Measurements from ENCODE around the gene PPP1R8. TPM values are rescaled to one million over a fixed set of nuclear protein-coding genes. Genes with fewer than 3 reads are reported as not detected.

PPP1R8 gene
- total and polyA plus RNA-seq, 2 of the 8 experiments (the other 6 are each of a cell fraction or from before 2014, with no cell fraction given) = 33.4 to 51.8 TPM

DNA sequence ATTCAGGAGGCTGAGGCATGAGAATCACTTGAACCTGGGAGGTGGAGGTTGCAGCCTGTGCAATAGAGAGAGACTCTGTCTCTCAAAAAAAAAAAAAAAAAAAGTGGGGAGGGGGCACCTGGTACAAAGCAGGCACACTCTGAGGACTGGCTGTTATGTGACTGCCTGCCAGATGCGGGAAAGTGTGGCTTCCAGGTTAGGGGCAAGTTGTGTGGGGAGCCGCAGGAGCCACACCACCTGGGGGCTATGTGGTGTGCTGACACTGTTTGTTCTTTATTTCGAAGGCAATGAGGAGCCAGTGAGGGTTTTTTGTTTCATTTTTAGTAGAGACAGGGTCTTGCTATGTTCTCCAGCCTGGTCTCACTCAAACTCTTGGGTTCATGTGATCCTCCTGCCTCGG lies 47.5 kb downstream of the PPP1R8 start:
- no peak overlapping the region for H2BK5ac ChIP-seq (ENCODE audit: low read depth, low read length)
- peaks cover 3% of the 10 kb centered on the region; the same call in 1 of the 2 replicates for H3K23me2 ChIP-seq (ENCODE audit: low read depth, low read length)
- no peaks in the 10 kb centered on the region for H4K20me1 ChIP-seq (replicated peaks in 1 of 2; ENCODE audit: control insufficient read depth in 1 of 2, insufficient read depth in 2 of 2, low read length in 2 of 2)
- H3K4me2 ChIP-seq (ENCODE audit: insufficient read depth in 1 of 2, low read depth in 2 of 2, low read length in 2 of 2) = no peak overlapping the region
- TF ChIP-seq GABPA (IDR thresholded peaks at IDR 0.05; ENCODE audit: borderline replicate concordance, insufficient read depth, low read length) (no peak), CBX5 (IDR thresholded peaks at IDR 0.05; ENCODE audit: low read depth, low read length) (no peak), ZNF274 (IDR thresholded peaks at IDR 0.05; ENCODE audit: borderline replicate concordance, extremely low read depth, low read length) (no peak), CBX8 (IDR thresholded peaks at IDR 0.05; ENCODE audit: borderline replicate concordance, low read depth, low read length) (no peak), NRF1 (IDR thresholded peaks at IDR 0.05; ENCODE audit: low read depth, low read length) (no peak), KDM5A (IDR thresholded peaks at IDR 0.05; ENCODE audit: low read length) (no peak), POU5F1 (IDR thresholded peaks at IDR 0.05; ENCODE audit: low read depth, low read length) (no peak), HDAC6 (IDR thresholded peaks at IDR 0.05; ENCODE audit: low read depth, low read length) (no peak)
- TF ChIP-seq, protein P1, sequence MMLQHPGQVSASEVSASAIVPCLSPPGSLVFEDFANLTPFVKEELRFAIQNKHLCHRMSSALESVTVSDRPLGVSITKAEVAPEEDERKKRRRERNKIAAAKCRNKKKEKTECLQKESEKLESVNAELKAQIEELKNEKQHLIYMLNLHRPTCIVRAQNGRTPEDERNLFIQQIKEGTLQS (IDR thresholded peaks at IDR 0.05; ENCODE audit: insufficient read depth, low read depth, low read length) = no peak
- TF ChIP-seq, protein P2, sequence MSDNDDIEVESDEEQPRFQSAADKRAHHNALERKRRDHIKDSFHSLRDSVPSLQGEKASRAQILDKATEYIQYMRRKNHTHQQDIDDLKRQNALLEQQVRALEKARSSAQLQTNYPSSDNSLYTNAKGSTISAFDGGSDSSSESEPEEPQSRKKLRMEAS (IDR thresholded peaks at IDR 0.05) = no peak
- no peaks in the 10 kb centered on the region for H3K79me1 ChIP-seq (ENCODE audit: low read depth, low read length)
- no peak overlapping the region for H3K4me3 ChIP-seq (ENCODE audit: extremely low read depth in 1 of 4, insufficient read depth in 2 of 4, low read depth in 3 of 4, low read length in 4 of 4)
- H4K5ac ChIP-seq (ENCODE audit: insufficient read length, low read depth, low read length) = no peak overlapping the region
- no peak overlapping the region for H3K56ac ChIP-seq (replicated peaks; ENCODE audit: insufficient read length, low read depth, low read length)
- DNase-seq (ENCODE audit: low read depth in 1 of 2, low spot score in 2 of 2) = no peak
- no peak for FAIRE-seq
- H3K27me3 ChIP-seq (replicated peaks in 1 of 4; ENCODE audit: control insufficient read depth in 3 of 4, extremely low read depth in 1 of 4, insufficient read depth in 3 of 4, low read length in 3 of 4) = peaks cover 0 to 6% (median 2%) of the 10 kb centered on the region in 4 experiments; a peak in 4 of 7 replicates
- no peak overlapping the region for H2AFZ ChIP-seq (ENCODE audit: low read length)
- H3K9me3 ChIP-seq (ENCODE audit: insufficient read depth in 2 of 2, low read depth in 1 of 2, low read length in 1 of 2) = no peaks in the 10 kb centered on the region
- H3K4ac ChIP-seq (replicated peaks; ENCODE audit: insufficient read length, low read depth, low read length) = no peak overlapping the region
- no peak overlapping the region for H2BK120ac ChIP-seq (replicated peaks; ENCODE audit: low read depth, low read length)
- no peak overlapping the region for H4K8ac ChIP-seq (ENCODE audit: extremely low read depth, insufficient read depth, low read length)
- WGBS, 2 experiments (ENCODE audit: extremely low coverage in 1 of 2, insufficient coverage in 1 of 2, insufficient read length in 1 of 2, insufficient replicate concordance in 2 of 2, low coverage in 1 of 2, low lambda C conversion rate in 2 of 2, missing lambda C conversion rate in 1 of 2) = 87% methylated on average over 4 of the region's 4 CpGs; no CpG with 5 or more reads in 1 of the 2 experiments
- no peak overlapping the region for H2BK12ac ChIP-seq (ENCODE audit: low read depth, low read length)
- no peak overlapping the region for H3K18ac ChIP-seq (ENCODE audit: extremely low read depth, low read length)
- peaks cover 0 to 7% (median 5%) of the 10 kb centered on the region in 4 experiments; a peak in 6 of 7 replicates for H3K4me1 ChIP-seq (replicated peaks in 1 of 4; ENCODE audit: control insufficient read depth in 3 of 4, insufficient read depth in 4 of 4, low read length in 3 of 4)
- CTCF ChIA-PET (ENCODE audit: partially characterized antibody) = interaction anchor here (0.9 to 2.8 kb wide), 4 partner anchors 21 to 63 kb away, joined by 3 to 9 read pairs (median 4); no protein-coding TSS in a partner anchor
- no peak overlapping the region for H3K27ac ChIP-seq (ENCODE audit: low read depth, low read length)
- peaks cover 0 to 3% (median 0%) of the 10 kb centered on the region in 4 experiments; a peak in 2 of 8 replicates for H3K36me3 ChIP-seq (ENCODE audit: control insufficient read depth in 2 of 4, insufficient read depth in 4 of 4, low read length in 3 of 4)
- no peak overlapping the region for H2BK15ac ChIP-seq (ENCODE audit: low read length)
- POLR2A ChIA-PET (ENCODE audit: partially characterized antibody) = interaction anchor here (0.9 to 1.7 kb wide), 3 partner anchors 8 to 15 kb away, joined by 3 to 5 read pairs (median 5); no protein-coding TSS in a partner anchor
- H2AK5ac ChIP-seq (ENCODE audit: low read depth, low read length) = no peak overlapping the region
- H3K9ac ChIP-seq (replicated peaks in 1 of 4; ENCODE audit: extremely low read depth in 1 of 4, low read depth in 3 of 4, low read length in 3 of 4) = no peak overlapping the region
- H3K14ac ChIP-seq (ENCODE audit: insufficient read length) = no peak overlapping the region
- H3K23ac ChIP-seq (ENCODE audit: insufficient read length) = no peak overlapping the region
- no peaks in the 10 kb centered on the region for H3K79me2 ChIP-seq (ENCODE audit: control insufficient read depth in 1 of 2, insufficient read depth in 2 of 2, low read length in 2 of 2)
- H2BK20ac ChIP-seq (ENCODE audit: low read length) = no peak overlapping the region
- H4K91ac ChIP-seq (replicated peaks; ENCODE audit: insufficient read length, low read length) = no peak overlapping the region

All from H1 (cell line).